ENCODE results near the gene PTPRN2.

- TF ChIP-seq, protein P1, sequence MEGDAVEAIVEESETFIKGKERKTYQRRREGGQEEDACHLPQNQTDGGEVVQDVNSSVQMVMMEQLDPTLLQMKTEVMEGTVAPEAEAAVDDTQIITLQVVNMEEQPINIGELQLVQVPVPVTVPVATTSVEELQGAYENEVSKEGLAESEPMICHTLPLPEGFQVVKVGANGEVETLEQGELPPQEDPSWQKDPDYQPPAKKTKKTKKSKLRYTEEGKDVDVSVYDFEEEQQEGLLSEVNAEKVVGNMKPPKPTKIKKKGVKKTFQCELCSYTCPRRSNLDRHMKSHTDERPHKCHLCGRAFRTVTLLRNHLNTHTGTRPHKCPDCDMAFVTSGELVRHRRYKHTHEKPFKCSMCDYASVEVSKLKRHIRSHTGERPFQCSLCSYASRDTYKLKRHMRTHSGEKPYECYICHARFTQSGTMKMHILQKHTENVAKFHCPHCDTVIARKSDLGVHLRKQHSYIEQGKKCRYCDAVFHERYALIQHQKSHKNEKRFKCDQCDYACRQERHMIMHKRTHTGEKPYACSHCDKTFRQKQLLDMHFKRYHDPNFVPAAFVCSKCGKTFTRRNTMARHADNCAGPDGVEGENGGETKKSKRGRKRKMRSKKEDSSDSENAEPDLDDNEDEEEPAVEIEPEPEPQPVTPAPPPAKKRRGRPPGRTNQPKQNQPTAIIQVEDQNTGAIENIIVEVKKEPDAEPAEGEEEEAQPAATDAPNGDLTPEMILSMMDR (conservative IDR thresholded peaks at IDR 0.05 in 1 of 2, IDR thresholded peaks at IDR 0.05 in 1 of 2; ENCODE audit: low read depth in 1 of 2, low read length in 2 of 2) = no peak
- TF ChIP-seq EZH2 (IDR thresholded peaks at IDR 0.05; ENCODE audit: low read length, missing control alignments) = no peak
These were observed 607.8 kb downstream of the PTPRN2 start for GRCh38 chr7:157979636-157980340.

Data from fibroblast of lung (primary cell).